K562 (cell line): ENCODE measurements around the gene ANKRD6. TPM values are rescaled to one million over a fixed set of nuclear protein-coding genes. Genes with fewer than 3 reads are reported as not detected.
A peak's percentile ranks its signal among the peaks of the same experiment; 100 is the strongest.

ENCODE experiments used
- BCLAF1 ChIP-seq, 2 experiments: fragments of 450-650 bp in 1 of 2; IDR thresholded peaks; 2 replicates each; pipeline ENCODE4 v1.6.1; 2011 to 2017; ENCODE audit warnings: low read depth in 2 of 2, antibody characterized with exemption in 1 of 2, borderline replicate concordance in 1 of 2, low read length in 1 of 2, mild to moderate bottlenecking in 1 of 2, mixed read lengths in 1 of 2; ENCODE audit not compliant: control insufficient read depth in 1 of 2
- CEBPG ChIP-seq, 3 experiments: fragments of 200-800 bp in 1 of 3; sonication (Bioruptor generic) in 1 of 3; sonication (generic) in 1 of 3; formaldehyde crosslinking in 1 of 3; IDR thresholded peaks in 2 of 3; conservative IDR thresholded peaks in 1 of 3; 2 replicates each; pipeline versions ENCODE4 v1.6.1 to v1.8.0; 2016 to 2022; ENCODE audit warnings: missing compliant biosample characterization in 2 of 3, missing genetic modification characterization in 2 of 3, mild to moderate bottlenecking in 1 of 3, missing genetic modification reagents in 1 of 3
- CREM ChIP-seq: IDR thresholded peaks from 2 replicates; pipeline ENCODE4 v1.6.1; 2014; ENCODE audit warnings: antibody characterized with exemption, low read depth
- DDX20 ChIP-seq: fragments of 450-650 bp; IDR thresholded peaks from 2 replicates; pipeline ENCODE4 v1.6.1; 2016; ENCODE audit warnings: missing genetic modification characterization, low read depth, mild to moderate bottlenecking, missing compliant biosample characterization, moderate library complexity
- FOXP1 ChIP-seq: sonication (generic); formaldehyde crosslinking; IDR thresholded peaks from 2 replicates; pipeline ENCODE4 v1.8.0; 2022; ENCODE audit warnings: mild to moderate bottlenecking, missing genetic modification reagents
- GTF3C2 ChIP-seq: IDR thresholded peaks from 3 replicates; pipeline ENCODE4 v1.6.1; 2011; ENCODE audit warnings: borderline replicate concordance, mild to moderate bottlenecking, moderate library complexity; ENCODE audit not compliant: insufficient read length; ENCODE audit errors: extremely low read depth
- HES1 ChIP-seq: fragments of 450-650 bp; IDR thresholded peaks from 2 replicates; pipeline ENCODE4 v1.6.1; 2016; ENCODE audit warnings: low read depth, mild to moderate bottlenecking, moderate library complexity
- JUNB ChIP-seq: fragments of 450-650 bp; formaldehyde crosslinking; conservative IDR thresholded peaks from 2 replicates; pipeline ENCODE4 v1.4.0; 2020; ENCODE audit warnings: mild to moderate bottlenecking
- MAZ ChIP-seq, 2 experiments: fragments of 450-650 bp in 1 of 2; sonication (generic) in 1 of 2; formaldehyde crosslinking; IDR thresholded peaks in 1 of 2; conservative IDR thresholded peaks in 1 of 2; 2 replicates each; pipeline versions ENCODE4 v1.4.0 to v1.5.0; 2020; ENCODE audit warnings: mild to moderate bottlenecking in 1 of 2, missing genetic modification reagents in 1 of 2
- NRF1 ChIP-seq, 2 experiments: fragments of 450-650 bp; IDR thresholded peaks in 1 of 2; conservative IDR thresholded peaks in 1 of 2; 2 replicates each; pipeline ENCODE4 v1.6.1; 2014; ENCODE audit warnings: mild to moderate bottlenecking in 2 of 2
- RFX7 ChIP-seq: fragments of 250-450 bp; sonication (Bioruptor Pico); IDR thresholded peaks from 2 replicates; pipeline ENCODE4 v1.5.1; 2021; ENCODE audit warnings: mild to moderate bottlenecking
- SIN3B ChIP-seq: fragments of 450-650 bp; IDR thresholded peaks from 2 replicates; pipeline ENCODE4 v1.6.1; 2017; ENCODE audit warnings: low read depth, mild to moderate bottlenecking, moderate library complexity
- ZBTB8A ChIP-seq: fragments of 450-650 bp; IDR thresholded peaks from 2 replicates; pipeline ENCODE4 v1.6.1; 2018; ENCODE audit warnings: mild to moderate bottlenecking, moderate library complexity; ENCODE audit not compliant: partially characterized antibody
- ZFP30 ChIP-seq: fragments of 250-450 bp; sonication (Bioruptor Pico); IDR thresholded peaks from 2 replicates; pipeline ENCODE4 v1.8.0; 2022; ENCODE audit warnings: moderate library complexity, mild to moderate bottlenecking, inconsistent platforms, borderline replicate concordance
- ZNF277 ChIP-seq: fragments of 250-450 bp; sonication (Bioruptor Pico); IDR thresholded peaks from 2 replicates; pipeline ENCODE4 v1.8.0; 2022; ENCODE audit warnings: inconsistent platforms, mild to moderate bottlenecking, moderate library complexity, borderline replicate concordance
- ZNF551 ChIP-seq: fragments of 250-450 bp; sonication (Bioruptor Pico); IDR thresholded peaks from 2 replicates; pipeline ENCODE4 v1.5.0; 2021; ENCODE audit warnings: mild to moderate bottlenecking, moderate library complexity
- ZNF668 ChIP-seq: fragments of 250-450 bp; sonication (Bioruptor Pico); IDR thresholded peaks from 2 replicates; pipeline ENCODE4 v1.8.0; 2022; ENCODE audit warnings: mild to moderate bottlenecking, inconsistent platforms
- polyA plus RNA-seq, 8 experiments: library from polyadenylated mRNA; depleted of rRNA in 4 of 8; stranded (reverse) in 5 of 8; unstranded in 3 of 8; fragments of >200 nt; fragmentation: Nextera tagmentation in 2 of 8; fragmentation: Illumina TruSeq in 1 of 8; extraction: Ambion mirVana in 2 of 8; extraction: Trizol in 1 of 8; gene quantifications; 2 replicates each; pipeline versions ENCODE4 v1.2.1 to v1.2.3, GENCODE V29; 2011 to 2014; ENCODE audit warnings: inconsistent platforms in 1 of 8, missing spikeins in 1 of 8
- total RNA-seq, 7 experiments: library from RNA; depleted of rRNA in 6 of 7; stranded (reverse); fragments of >200 nt in 6 of 7; fragmentation: Illumina TruSeq in 2 of 7; extraction: Trizol in 2 of 7; gene quantifications; 2 replicates each; pipeline versions ENCODE4 v1.2.1 to v1.2.3, GENCODE V29; 2011 to 2021; ENCODE audit warnings: low replicate concordance in 1 of 7

Gene ANKRD6
- total and polyA plus RNA-seq, 9 of the 15 experiments (the other 6 are each of a cell fraction or from before 2014, with no cell fraction given), result 0.04 to 0.22 (median 0.08) TPM; not detected in 4

GRCh38 chr6:89495961-89496535, 63.1 kb downstream of the ANKRD6 start (continued):
- TF ChIP-seq GTF3C2 (no peak), MAZ (CRISPR knock-in tag; conservative IDR thresholded peaks at IDR 0.05 in 1 of 2, IDR thresholded peaks at IDR 0.05 in 1 of 2) (no peak), SIN3B (no peak), ZBTB8A (no peak), ZNF277 (CRISPR knock-in tag) (no peak), ZFP30 (no peak), RFX7 (no peak), DDX20 (no peak), CEBPG (CRISPR knock-in tag; IDR thresholded peaks at IDR 0.05) (no peak), CEBPG (tag; conservative IDR thresholded peaks at IDR 0.05 in 1 of 2, IDR thresholded peaks at IDR 0.05 in 1 of 2) (no peak), BCLAF1 (IDR thresholded peaks at IDR 0.05; ENCODE audit: borderline replicate concordance in 1 of 2, control insufficient read depth in 1 of 2, low read depth in 2 of 2, low read length in 1 of 2) (no peak), NRF1 (conservative IDR thresholded peaks at IDR 0.05 in 1 of 2, IDR thresholded peaks at IDR 0.05 in 1 of 2) (no peak), JUNB (CRISPR knock-in tag) (no peak), ZNF668 (no peak), ZNF551 (CRISPR knock-in tag) (no peak), FOXP1 (CRISPR knock-in tag) (no peak), CREM (peak; percentile 51; the same call in 1 of the 2 replicates), HES1 (0 out of 2 replicates have a peak, but pooled peaks have one; percentile 17)
